ENCODE data around the gene MARF1. TPM values are rescaled to one million over a fixed set of nuclear protein-coding genes. Genes with fewer than 3 reads are reported as not detected.

Gene MARF1
- total RNA-seq, 4 donors from 2014 or later, result 20.7 to 53.9 (median 29.3) TPM

DNA sequence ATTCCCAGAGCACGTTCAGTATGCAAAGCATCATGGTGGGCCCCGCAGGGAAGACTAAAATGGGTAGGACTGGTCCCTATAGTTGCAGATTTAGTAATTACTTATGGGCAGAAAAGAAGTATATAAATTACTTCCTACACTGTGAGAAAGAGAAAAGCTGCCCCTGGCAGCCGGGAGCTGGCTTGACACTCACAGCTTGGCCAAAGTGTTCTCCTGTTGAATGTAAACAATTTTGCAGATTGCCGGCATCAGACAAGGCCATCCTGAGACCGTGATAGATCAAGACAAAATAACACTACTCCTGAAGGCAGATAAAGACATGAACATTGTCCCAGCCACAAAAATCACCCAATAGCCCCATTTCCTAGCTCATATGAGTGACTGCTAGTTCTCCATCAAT lies 98.5 kb downstream of the MARF1 start:
- DNase-seq (ENCODE audit: low spot score) (no peak), ATAC-seq (ENCODE audit: low FRiP score) (no peak)
- TF ChIP-seq, protein P1, sequence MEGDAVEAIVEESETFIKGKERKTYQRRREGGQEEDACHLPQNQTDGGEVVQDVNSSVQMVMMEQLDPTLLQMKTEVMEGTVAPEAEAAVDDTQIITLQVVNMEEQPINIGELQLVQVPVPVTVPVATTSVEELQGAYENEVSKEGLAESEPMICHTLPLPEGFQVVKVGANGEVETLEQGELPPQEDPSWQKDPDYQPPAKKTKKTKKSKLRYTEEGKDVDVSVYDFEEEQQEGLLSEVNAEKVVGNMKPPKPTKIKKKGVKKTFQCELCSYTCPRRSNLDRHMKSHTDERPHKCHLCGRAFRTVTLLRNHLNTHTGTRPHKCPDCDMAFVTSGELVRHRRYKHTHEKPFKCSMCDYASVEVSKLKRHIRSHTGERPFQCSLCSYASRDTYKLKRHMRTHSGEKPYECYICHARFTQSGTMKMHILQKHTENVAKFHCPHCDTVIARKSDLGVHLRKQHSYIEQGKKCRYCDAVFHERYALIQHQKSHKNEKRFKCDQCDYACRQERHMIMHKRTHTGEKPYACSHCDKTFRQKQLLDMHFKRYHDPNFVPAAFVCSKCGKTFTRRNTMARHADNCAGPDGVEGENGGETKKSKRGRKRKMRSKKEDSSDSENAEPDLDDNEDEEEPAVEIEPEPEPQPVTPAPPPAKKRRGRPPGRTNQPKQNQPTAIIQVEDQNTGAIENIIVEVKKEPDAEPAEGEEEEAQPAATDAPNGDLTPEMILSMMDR (IDR thresholded peaks at IDR 0.05), result no peak

Other genes with a start within 250 kb of the MARF1 start
- 10 to 100 TPM in 1 of 4 donors, 1 to 10 TPM in 3; 5.8 to 10.7 (median 7.7) TPM for gene MPV17L, start 247.4 kb downstream of the MARF1 start, total RNA-seq
- gene BMERB1, start 208.6 kb downstream of the MARF1 start, total RNA-seq, result 10 to 100 TPM; 28.7 to 47.0 (median 41.8) TPM
- gene NDE1, start 7.1 kb upstream of the MARF1 start, total RNA-seq, result 10 to 100 TPM; 11.9 to 26.2 (median 21.2) TPM
- gene MYH11, start 213.9 kb upstream of the MARF1 start, total RNA-seq, result 100 to 1,000 TPM in 1 of 4 donors, 10 to 100 TPM in 3; 22.4 to 206 (median 26.8) TPM
- gene CEP20, start 245.4 kb upstream of the MARF1 start, total RNA-seq, result 10 to 100 TPM; 23.5 to 40.5 (median 30.3) TPM